CD4-positive, alpha-beta T cell (primary cell): Measurements from ENCODE around the gene SLC11A2. TPM values are rescaled to one million over a fixed set of nuclear protein-coding genes. Genes with fewer than 3 reads are reported as not detected.

ENCODE experiments used
- ATAC-seq: fragments of 200-7000 bp; cut with Tn5 transposase; one replicate; pipeline ENCODE4 v1.10.0; 2022; ENCODE audit warnings: mild to moderate bottlenecking; ENCODE audit not compliant: poor library complexity
- CTCF ChIA-PET: fragments of 350-600 bp; sonication (Branson Sonifier 250); formaldehyde crosslinking; loops from one replicate; lab custom pipeline; 2021; ENCODE audit warnings: antibody characterized with exemption, inconsistent platforms; lab: Charles Lee
- POLR2A ChIA-PET: fragments of 350-600 bp; sonication (Branson Sonifier 250); formaldehyde crosslinking; loops from one replicate; lab custom pipeline; 2021; ENCODE audit warnings: antibody characterized with exemption, inconsistent platforms; lab: Charles Lee
- DNase-seq, 14 experiments: peaks; one replicate each; pipeline ENCODE4 v3.0.0-alpha.2; 2013 to 2020; ENCODE audit warnings: mixed read lengths in 2 of 14
- H3K27ac ChIP-seq, 2 donors: one replicate each; pipeline versions ENCODE4 v1.5.1 to v1.7.0; 2013; ENCODE audit warnings: low read length in 2 of 2, low read depth in 1 of 2, mild to moderate bottlenecking in 1 of 2
- H3K27me3 ChIP-seq, 2 experiments: 1 replicate in 1 of 2; 2 replicates in 1 of 2; pipeline versions ENCODE4 v1.6.1 to v1.7.0; 2013; ENCODE audit warnings: low read length in 2 of 2, control low read depth in 1 of 2, mild to moderate bottlenecking in 1 of 2, moderate library complexity in 1 of 2; ENCODE audit not compliant: insufficient read depth in 2 of 2, control insufficient read depth in 1 of 2
- H3K36me3 ChIP-seq: one replicate; pipeline ENCODE4 v1.6.1; 2013; ENCODE audit warnings: low read length, control low read depth; ENCODE audit not compliant: insufficient read depth
- H3K4me1 ChIP-seq: one replicate; pipeline ENCODE4 v1.6.1; 2013; ENCODE audit warnings: low read length, control low read depth; ENCODE audit not compliant: insufficient read depth
- H3K4me3 ChIP-seq: one replicate; pipeline ENCODE4 v1.5.1; 2013; ENCODE audit warnings: mild to moderate bottlenecking, low read length, moderate library complexity
- H3K9me3 ChIP-seq, 2 experiments: 1 replicate in 1 of 2; 2 replicates in 1 of 2; pipeline versions ENCODE4 v1.6.1 to v1.7.0; 2013; ENCODE audit warnings: low read length in 2 of 2, mild to moderate bottlenecking in 2 of 2, control low read depth in 1 of 2, moderate library complexity in 1 of 2; ENCODE audit not compliant: control insufficient read depth in 1 of 2, insufficient read depth in 1 of 2
- H3K27ac Mint-ChIP-seq: one replicate; pipeline ENCODE4 v1.8.0; 2020; ENCODE audit warnings: mixed read lengths
- H3K27me3 Mint-ChIP-seq: one replicate; pipeline ENCODE4 v1.8.0; 2021; ENCODE audit warnings: mixed read lengths
- H3K36me3 Mint-ChIP-seq: one replicate; pipeline ENCODE4 v1.8.0; 2021; ENCODE audit warnings: low read depth, mixed read lengths
- H3K4me1 Mint-ChIP-seq: one replicate; pipeline ENCODE4 v1.8.0; 2021; ENCODE audit warnings: low read depth, mixed read lengths
- H3K4me3 Mint-ChIP-seq: one replicate; pipeline ENCODE4 v1.8.0; 2020; ENCODE audit warnings: mild to moderate bottlenecking, mixed read lengths
- H3K9me3 Mint-ChIP-seq: one replicate; pipeline ENCODE4 v1.8.0; 2020; ENCODE audit warnings: mixed read lengths
- CTCF ChIP-seq: fragments of 200-600 bp; IDR thresholded peaks from one replicate; pipeline ENCODE4 v1.8.0; 2022; ENCODE audit warnings: antibody characterized with exemption, mild to moderate bottlenecking
- intact Hi-C, 2 experiments: fragments of 100-400 bp; cut with DNase I in 1 of 2; cut with micrococcal nuclease in 1 of 2; formaldehyde crosslinking; loops; one replicate each; pipeline versions ENCODE4 v1.15.1 to v1.9.0; 2023 to 2025; cut with DNase I, micrococcal nuclease
- total RNA-seq, 174 experiments: library from RNA in 2 of 174; stranded (reverse) in 2 of 174; gene quantifications; one replicate each; pipeline ENCODE4 v1.2.3 and lab custom pipeline; 2021 to 2026

Gene SLC11A2
- total RNA-seq, 2 experiments from 2014 or later = 43.6 to 47.7 TPM

DNA sequence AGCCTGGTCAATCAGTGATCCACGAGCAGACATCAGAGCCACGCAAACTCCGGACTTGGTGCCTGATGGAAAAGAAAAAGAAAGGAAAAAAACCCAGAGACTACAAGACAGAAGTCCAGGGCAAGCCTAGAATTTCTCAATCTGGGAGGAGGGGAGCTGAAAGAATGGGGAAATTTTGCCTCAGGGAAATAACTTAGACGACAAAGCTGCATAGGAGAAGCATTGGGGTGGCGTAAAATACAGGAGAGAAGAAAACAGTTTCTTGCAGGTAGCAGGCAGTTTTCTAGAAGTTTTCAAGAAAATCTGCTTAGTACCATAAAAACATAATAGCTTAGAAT is 2.6 kb upstream of the SLC11A2 start:
- no peak overlapping the region for H3K27ac Mint-ChIP-seq
- peaks cover 39% of the 10 kb centered on the region for H3K4me1 Mint-ChIP-seq
- H3K4me3 Mint-ChIP-seq = no peak overlapping the region
- ATAC-seq (no peak), DNase-seq (no peak)
- TF ChIP-seq CTCF = no peak
- ChIA-PET POLR2A (no interaction called here), CTCF (interaction anchor here (1.1 to 1.7 kb wide), 3 partner anchors 20 to 264 kb away, joined by 3 to 5 read pairs (median 4); no protein-coding TSS in a partner anchor)
- no peak overlapping the region for H3K27ac ChIP-seq
- H3K9me3 ChIP-seq = no peaks in the 10 kb centered on the region
- H3K36me3 Mint-ChIP-seq = peaks cover 5% of the 10 kb centered on the region
- H3K27me3 ChIP-seq = no peaks in the 10 kb centered on the region
- peaks cover 36% of the 10 kb centered on the region for H3K4me1 ChIP-seq
- intact Hi-C loops = loop anchor here (1.0 to 5.0 kb wide), 2 partner anchors 201 to 203 kb away; no protein-coding TSS in a partner anchor
- H3K36me3 ChIP-seq = no peaks in the 10 kb centered on the region
- H3K27me3 Mint-ChIP-seq = no peaks in the 10 kb centered on the region
- H3K9me3 Mint-ChIP-seq = no peaks in the 10 kb centered on the region
- no peak overlapping the region for H3K4me3 ChIP-seq

- POLR2A ChIA-PET = interaction anchor here (1.0 kb wide), 1 partner anchor 249 kb away, joined by 3 read pairs; no protein-coding TSS in a partner anchor
- H3K9me3 Mint-ChIP-seq = no peaks in the 10 kb centered on the region
- Histone ChIP-seq H3K36me3 (no peaks in the 10 kb centered on the region), H3K4me3 (no peak overlapping the region), H3K4me1 (peaks cover 41% of the 10 kb centered on the region), H3K27me3 (no peaks in the 10 kb centered on the region), H3K9me3 (no peaks in the 10 kb centered on the region), H3K27ac (no peak overlapping the region)
- H3K36me3 Mint-ChIP-seq = peaks cover 5% of the 10 kb centered on the region
- H3K4me1 Mint-ChIP-seq = peaks cover 43% of the 10 kb centered on the region
- H3K27ac Mint-ChIP-seq = peak overlapping the region; percentile 75
- H3K4me3 Mint-ChIP-seq = peak overlapping the region; percentile 69
- intact Hi-C loops = loop anchor here (1.0 to 5.0 kb wide), 2 partner anchors 201 to 203 kb away; no protein-coding TSS in a partner anchor
- peak; percentile 36 for TF ChIP-seq CTCF
- DNase-seq = peak in 5 of 14 experiments; percentile 3 to 62 (median 45)
- no peak for ATAC-seq
- H3K27me3 Mint-ChIP-seq = no peaks in the 10 kb centered on the region
- CTCF ChIA-PET = interaction anchor here (0.7 to 1.7 kb wide), 5 partner anchors 17 to 263 kb away, joined by 3 to 6 read pairs (median 4); no protein-coding TSS in a partner anchor
These were observed 2.1 kb upstream of the SLC11A2 start for GRCh38 chr12:51028126-51028812.

DNA sequence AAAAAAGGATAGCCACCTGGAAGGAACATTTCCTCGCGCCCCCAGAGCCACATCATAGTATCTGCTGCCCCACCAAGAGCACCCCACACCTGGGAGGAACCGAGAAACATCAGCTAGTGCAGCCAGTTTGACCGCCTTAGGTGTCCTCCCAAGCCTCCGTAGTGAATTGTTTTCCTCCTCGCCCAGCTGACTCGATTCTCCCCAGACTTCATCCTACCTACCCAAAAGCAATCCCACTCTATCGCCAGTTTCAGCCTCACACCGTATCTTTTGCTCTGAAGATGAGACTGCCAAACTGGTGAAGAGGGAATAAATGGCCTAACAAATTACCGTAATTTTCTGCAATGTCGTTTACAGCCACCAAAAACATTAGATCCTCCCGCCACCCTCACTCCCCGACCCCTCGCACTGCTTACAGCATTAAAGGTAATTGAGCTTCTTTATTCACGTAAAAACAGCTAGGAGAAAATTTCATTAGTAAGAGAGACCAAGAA is 1.2 kb upstream of the SLC11A2 start:
- no peaks in the 10 kb centered on the region for H3K9me3 Mint-ChIP-seq
- no peak for TF ChIP-seq CTCF
- POLR2A ChIA-PET = interaction anchor here (0.7 to 3.2 kb wide), 4 partner anchors 22 to 248 kb away, joined by 3 to 14 read pairs (median 8); partner anchors contain the start of genes CSRNP2 and LETMD1

More for the DNA sequence above, 1.2 kb upstream of the SLC11A2 start:
- no peaks in the 10 kb centered on the region for H3K27me3 Mint-ChIP-seq
- DNase-seq = no peak
- H3K27ac Mint-ChIP-seq = peak overlapping the region; percentile 75
- Histone ChIP-seq H3K4me1 (peaks cover 45% of the 10 kb centered on the region), H3K4me3 (no peak overlapping the region), H3K9me3 (no peaks in the 10 kb centered on the region), H3K36me3 (no peaks in the 10 kb centered on the region), H3K27ac (no peak overlapping the region), H3K27me3 (no peaks in the 10 kb centered on the region)
- intact Hi-C loops = loop anchor here in 1 of 2 experiments (1.0 to 5.0 kb wide), 2 partner anchors 20 to 200 kb away; no protein-coding TSS in a partner anchor
- H3K36me3 Mint-ChIP-seq = peaks cover 5% of the 10 kb centered on the region
- ATAC-seq = no peak
- CTCF ChIA-PET = interaction anchor here (0.7 to 1.7 kb wide), 5 partner anchors 17 to 262 kb away, joined by 3 to 6 read pairs (median 4); no protein-coding TSS in a partner anchor
- H3K4me1 Mint-ChIP-seq = peaks cover 50% of the 10 kb centered on the region
- peak overlapping the region; percentile 86 for H3K4me3 Mint-ChIP-seq
